Posterior vena cava (tissue), 2 donors: Measurements from ENCODE around the gene SLC4A1. TPM values are rescaled to one million over a fixed set of nuclear protein-coding genes. Genes with fewer than 3 reads are reported as not detected.

Experiments
- DNase-seq: peaks from one replicate; pipeline ENCODE4 v3.0.0-alpha.2; 2020; ENCODE audit warnings: low spot score
- intact Hi-C, 2 donors: fragments of 100-400 bp; cut with DNase I; formaldehyde crosslinking; loops; one replicate each; pipeline versions ENCODE4 v1.14.1 to v1.14.2; 2022 to 2023
- total RNA-seq, 2 donors: library from RNA; stranded (reverse); fragmentation: NEBNext Ultra II Directional; extraction: Animal tissue kit (Norgen Biotek cat#: 25700); gene quantifications; one replicate each; pipeline ENCODE4 v1.2.1, GENCODE V29; 2021
- donor health status: DM: yes; HTN: yes; CAD: no.
- donor health status: DM: yes; HTN: yes; CAD: no.

The SLC4A1 gene
- total RNA-seq, 2 donors from 2014 or later, result 1.5 to 4.2 TPM

DNA sequence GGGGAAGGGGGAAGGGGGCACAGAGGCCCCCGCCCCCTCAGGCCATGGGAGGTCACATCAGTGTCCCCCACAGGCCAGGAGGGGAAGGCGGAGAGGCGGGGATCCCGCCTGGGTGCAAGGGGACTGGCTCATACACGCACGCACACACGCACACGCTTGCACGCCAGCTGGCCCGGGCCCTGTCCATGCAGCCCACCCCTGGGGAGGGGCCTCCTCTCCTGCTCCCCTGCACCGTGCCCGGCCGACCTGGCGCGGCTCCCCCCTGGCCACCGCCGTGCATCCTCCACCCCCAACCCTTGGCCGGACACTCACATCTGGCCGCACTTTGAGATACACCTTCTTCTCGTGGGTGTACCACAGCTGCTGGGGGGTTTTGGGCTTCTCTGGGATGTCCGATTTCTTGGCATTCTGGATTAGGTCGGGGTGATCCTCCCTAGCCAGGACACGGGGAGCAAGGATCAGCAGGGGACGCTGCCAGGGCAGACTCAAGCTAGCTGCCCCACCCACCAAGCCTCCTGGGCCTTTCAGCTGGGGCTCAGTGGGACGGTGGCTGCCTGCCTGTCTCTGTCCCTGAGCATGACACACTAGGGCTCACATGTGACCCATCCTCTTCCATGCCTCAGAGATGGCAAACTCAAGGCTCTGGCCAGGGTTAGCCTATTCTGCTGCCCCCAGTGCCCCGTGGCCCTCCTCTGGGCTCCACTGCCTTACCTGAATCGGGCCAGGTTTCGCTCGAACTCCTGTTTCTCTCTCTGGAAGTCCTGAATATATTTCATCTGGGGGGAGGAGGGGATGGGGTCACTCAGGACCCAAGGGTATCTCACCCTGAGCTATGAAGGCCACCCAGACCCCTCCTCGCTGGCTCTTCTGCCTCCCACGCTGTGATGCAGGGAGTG is 55.2 kb downstream of the SLC4A1 start:
- DNase-seq, result no peak
- intact Hi-C loops, result loop anchor here in 1 of 2 donors (2.0 kb wide), 1 partner anchor 112 kb away; the partner anchor contains the start of gene SLC25A39

DNA sequence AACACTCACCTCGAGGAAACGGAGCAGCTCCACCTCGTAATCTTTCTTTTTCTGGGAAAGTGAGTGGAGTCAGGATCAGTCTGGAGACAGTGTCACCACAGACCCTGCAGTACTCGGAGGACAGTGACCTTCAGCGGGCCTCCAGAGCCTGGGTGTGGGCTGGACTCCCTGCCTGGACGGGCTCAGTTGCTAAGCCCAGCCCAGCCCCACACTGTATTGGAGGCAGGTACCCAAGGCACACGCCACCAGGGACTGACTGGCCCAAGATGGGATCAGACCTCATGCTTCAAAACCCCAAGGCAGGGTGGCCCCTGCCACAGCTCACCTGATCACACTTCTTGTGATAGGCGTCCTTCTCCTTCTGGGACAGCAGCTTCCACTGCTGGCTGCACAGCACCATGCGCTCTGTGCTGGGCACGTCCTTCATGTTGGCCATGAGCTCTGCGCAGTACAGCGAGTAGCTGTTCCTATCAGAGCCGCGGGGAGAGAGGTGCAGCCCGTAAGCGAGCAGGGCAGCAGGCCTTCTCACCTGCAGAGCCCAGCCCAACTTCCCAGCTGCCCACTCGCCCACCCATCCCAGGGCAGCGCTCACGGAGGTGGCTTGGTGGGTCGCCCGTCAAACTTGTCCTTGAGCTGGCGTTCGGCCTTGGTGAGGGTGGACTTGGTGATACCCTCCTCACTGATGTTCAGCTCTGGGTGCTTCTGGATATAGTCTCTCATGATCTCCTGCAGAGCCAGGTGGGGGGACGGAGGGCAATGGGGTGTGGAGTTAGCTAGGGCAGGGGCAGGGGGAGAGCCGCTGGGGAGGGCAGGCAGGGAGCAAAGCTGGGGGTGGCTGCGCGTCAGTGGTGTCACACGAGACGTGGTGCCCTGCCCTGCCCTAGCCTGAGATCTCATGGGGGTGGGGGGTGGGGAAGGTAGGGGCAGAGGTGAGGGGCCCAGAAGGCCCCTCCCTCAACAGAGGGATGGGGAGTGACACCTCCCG is 56.4 kb downstream of the SLC4A1 start:
- intact Hi-C loops, result loop anchor here (2.0 kb wide), 2 partner anchors 113 to 119 kb away; partner anchors contain the start of gene SLC25A39 (in 1 of the 2)
- no peak for DNase-seq

DNA sequence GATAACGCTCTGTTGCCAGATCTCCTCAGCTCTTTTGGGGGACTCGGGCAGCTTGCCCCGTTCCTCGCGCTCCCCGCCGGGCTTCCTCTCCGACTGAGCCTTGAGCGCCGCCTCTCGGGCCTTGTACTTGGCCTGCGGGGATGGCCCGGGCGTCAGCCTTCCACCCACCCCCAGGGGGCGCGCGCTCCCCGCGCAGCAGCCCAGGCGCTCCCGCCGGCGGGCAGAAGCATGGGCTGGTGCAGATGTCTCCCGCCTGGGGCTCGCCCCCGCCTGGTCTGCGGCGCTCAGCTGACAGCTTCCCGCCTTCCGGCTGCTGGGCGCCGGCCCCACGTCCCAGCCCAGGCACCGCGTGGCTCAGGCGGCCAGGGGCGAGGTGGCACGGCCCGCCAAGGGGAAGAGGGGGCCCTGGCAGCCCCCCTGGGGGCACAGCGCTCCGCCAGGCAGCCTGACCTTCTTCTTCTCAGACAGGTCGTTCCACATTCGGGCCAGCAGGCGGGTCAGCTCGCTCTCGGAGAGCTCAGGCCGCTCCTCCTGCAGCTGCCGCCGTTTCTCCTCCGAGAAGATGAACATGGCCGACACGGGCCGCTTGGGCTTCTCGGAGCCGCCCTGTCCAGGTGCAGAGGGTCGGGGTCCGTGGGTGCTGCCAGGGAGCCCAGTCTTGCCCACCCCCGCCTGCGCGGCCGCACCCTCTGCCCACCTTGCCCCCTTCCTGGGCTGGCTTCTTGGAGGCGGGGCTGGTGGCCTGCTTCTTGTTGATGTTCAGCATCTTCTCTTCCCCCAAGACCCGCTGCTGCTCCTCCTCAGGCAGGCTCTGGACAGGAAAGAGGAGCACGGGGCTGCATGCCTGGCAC is 57.4 kb downstream of the SLC4A1 start:
- intact Hi-C loops, result loop anchor here in 1 of 2 donors (2.0 kb wide), 1 partner anchor 120 kb away; no protein-coding TSS in a partner anchor
- DNase-seq, result peak; percentile 97

DNA sequence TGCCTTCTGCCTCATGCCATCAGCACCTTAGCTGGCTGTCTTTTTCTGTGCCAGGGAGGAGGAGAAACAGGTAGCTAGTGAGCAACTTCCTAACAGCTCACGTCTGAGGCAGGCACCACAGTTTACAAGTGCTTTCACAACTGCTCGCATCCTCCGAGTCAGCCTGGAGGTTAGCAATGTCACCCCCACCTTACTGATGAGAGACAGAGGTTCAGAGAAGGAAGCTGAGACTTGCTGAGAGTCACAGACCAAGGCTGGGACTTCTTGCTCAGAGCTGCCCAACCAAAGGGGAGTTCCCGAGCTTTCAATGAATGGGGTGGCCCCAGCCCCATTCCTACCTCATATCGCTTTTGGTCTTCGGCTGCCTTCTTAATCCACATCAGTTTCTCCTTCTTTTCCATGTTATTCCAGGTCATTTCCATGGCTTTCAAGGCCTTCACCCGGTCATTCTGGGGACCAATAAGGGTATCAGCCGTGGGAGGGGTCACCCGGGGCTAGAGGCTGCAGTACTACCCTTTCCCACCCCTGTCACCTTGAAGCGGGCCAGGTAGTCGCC is 58.1 kb downstream of the SLC4A1 start:
- intact Hi-C loops, result loop anchor here in 1 of 2 donors (2.0 kb wide), 1 partner anchor 121 kb away; no protein-coding TSS in a partner anchor
- DNase-seq, result no peak

DNA sequence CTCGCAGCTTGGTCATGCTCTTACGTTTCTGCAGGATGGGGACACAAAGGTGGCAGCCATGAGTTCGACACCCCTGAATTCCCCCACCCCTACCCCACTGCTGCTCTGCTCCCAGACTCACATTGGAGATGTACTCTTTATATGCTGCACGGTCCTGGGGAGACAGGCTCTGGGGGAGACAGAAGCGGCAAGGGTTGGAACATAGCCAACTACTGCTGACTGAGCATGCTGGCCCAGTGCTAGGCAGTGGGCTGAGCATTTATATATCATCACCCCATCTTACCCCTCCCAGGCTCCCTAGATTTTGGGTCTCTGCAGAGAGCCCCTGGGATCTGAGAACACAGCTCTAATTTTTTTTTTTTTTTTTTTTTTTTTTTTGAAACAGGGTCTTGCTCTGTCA is 60.2 kb downstream of the SLC4A1 start:
- intact Hi-C loops, result no loop called here
- DNase-seq, result no peak

DNA sequence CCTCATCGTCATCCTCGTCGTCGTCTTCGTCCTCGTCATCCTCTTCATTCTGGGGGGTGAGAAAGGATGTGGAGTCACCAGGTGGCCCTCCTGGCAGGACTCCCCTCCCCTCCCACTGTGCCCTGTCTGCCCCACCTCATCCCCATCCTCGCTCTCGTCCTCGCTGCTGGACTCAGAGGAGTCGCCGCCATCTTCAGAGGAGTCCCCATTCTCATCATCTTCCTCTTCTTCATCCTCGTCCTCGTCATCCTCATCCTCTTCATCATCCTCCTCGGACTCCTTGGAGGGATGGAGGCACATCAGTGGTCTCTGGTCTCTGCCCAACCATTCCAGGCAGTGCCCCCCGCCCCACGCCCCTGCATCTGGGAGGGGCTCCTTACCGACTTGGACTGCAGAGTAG is 60.6 kb downstream of the SLC4A1 start:
- no peak for DNase-seq
- intact Hi-C loops, result no loop called here

DNA sequence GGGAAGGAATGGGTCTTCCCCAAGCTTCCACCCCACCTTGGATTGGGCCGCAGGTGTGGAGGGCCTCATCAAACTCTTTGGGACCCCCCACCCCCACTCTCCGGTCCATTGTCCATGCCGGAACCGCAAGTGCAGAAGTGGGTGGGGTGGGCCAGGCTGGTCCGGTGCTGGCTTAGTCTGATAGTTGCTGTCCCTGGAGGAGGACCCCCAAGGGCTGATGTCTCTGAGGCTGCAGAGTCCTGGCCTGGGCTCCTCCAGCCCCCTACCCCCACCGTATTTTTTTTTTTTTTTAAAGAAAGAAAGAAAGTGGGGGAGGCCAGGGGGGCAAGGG is 61.1 kb downstream of the SLC4A1 start:
- DNase-seq, result no peak
- intact Hi-C loops, result no loop called here

DNA sequence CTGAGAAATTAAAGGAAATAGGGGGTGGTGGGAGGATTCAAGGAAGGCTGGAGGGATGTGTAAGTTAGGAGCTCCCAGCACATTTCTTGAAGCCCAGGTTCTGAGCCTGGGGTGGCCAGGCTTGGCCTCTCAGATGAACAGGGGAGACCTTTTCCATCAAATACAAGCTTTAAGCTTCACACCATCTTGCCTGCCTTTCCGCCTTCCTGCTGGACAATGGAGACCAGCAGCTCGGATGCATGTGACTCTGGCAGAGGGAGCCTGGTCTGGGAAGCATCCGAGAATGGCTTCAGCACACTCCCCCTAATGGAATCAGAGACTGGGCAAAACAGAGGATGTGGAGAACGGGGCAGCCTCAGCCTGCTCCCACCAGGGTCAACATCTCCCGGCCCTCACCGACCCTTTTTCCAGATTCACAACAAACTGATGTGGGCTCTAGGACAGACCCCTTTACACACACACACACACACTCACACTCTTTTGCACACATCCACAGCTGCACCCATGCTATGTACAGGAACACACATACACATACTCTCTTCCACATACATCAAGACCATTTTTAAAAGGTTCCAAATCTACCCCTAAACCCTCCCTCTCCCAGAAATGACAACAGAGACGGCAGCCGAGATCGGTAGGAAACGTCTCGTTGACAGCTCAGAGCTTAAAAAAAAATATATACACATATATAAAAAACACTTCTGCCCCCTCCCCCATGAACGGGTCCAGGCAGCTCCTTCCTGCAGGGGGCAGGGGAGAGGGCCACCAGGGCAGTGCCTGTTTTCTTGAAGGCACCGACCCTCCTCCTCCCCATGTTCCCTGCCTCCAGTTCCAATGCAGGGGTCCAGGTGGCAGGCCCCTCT is 61.7 kb downstream of the SLC4A1 start:
- intact Hi-C loops, result no loop called here
- DNase-seq, result peak; percentile 37

DNA sequence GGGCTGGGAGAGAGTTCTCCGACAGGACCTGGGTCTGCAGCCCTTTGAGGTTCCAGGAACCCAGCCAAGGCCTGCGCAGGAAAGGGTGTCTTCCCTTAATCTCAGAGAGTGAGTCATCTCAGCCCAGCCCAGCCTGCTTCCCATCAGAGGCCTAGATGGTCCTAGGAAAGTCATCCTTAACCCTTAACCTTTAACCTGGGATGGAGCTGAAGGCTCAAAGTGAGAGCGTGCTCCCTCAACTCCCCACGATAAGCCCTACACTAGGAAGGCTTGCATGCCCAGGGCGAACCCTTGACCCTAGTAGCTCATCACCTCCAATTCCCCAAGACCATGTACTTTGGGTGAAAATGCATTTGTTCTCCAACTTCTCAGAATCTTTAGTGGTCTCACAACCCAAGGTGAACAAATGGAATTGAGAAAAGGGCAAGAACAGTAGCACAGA is 63.5 kb downstream of the SLC4A1 start:
- DNase-seq, result peak; percentile 83
- intact Hi-C loops, result no loop called here

DNA sequence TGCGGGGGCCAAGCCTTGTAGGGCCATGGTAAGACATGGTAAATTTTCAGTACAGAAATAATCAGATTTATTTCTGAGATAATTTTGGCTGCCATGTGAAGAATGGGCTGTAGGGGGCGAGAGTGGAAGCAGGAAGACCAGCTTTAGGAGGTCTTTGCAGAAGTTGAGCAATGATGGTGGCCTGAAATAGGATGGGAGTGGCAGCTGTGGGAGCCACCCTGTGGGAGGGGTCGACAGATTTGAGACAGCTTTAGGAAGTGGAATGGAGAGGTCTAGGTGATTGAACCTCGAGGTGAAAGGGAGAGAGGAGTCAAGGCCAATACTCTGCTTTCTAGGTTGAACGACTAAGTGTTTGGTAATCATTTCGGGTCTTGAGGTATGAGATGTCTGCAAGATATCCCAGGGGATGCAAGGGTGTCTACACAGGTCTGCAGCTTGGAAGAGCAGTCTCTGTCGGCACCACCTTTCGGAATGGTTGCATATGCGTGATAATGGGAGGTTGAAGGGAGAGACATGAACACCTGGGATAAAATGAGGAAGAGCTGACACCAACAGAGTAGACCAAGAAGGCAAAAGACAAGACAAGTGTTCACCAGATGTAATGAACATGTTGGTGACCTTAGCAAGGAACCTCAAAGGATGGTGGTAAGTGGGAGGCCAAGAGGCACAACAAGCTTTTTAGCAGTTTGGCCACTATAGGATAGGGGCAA is 64.0 kb downstream of the SLC4A1 start:
- DNase-seq, result peak; percentile 66
- intact Hi-C loops, result no loop called here

DNA sequence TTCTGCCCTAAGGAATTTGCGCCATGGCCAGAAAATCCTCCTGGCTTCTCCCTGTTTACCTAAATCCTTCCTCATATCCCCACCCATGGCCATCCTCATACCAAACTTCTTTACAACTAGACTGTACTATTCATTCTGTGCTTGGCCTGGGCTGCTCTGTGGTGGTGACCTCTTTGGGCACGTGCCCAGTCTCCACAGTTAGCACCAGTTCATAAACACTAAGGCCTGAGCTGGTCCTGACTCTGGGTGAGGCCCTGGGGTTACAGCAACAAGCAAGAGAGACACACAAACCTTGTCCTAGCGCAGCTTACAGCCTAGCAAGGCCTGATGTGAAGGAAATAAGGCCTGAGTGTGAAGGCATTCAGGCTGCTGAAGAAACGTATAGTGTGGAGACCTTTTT is 65.2 kb downstream of the SLC4A1 start:
- intact Hi-C loops, result no loop called here
- DNase-seq, result peak; percentile 61

DNA sequence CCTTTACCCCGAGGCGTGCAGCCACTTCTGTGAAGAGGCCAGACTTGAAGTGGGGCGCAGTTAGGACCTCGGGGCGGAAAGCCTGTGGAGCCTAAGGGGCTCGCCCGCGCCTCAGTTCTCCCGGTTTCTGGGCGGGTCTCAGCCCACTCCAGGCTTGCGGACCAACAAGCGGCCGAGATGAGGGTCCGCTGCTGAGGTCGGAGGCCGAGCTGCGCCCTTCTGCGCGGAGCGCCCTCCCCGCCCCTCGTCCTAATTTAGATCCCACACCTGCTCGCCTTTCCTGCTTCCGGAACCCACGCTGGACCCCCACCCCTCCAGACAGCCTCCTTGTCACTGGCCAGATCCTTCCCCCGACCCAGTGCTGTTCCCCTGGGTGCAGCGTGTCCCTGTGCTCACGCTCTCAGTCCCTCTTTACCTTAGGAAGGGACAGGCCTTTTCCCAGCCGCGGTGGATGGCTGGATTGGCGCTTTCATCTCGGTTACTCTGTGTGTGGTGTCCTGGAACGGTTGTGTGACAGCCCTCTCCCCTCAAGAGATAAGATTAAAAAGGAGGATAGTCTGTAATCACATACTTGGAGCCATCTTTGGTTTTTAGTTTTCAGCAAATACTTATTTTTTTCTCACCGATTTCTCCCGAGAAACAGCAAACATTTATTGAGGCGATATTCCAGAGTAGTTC is 67.3 kb downstream of the SLC4A1 start:
- DNase-seq, result peak; percentile 81
- intact Hi-C loops, result no loop called here

DNA sequence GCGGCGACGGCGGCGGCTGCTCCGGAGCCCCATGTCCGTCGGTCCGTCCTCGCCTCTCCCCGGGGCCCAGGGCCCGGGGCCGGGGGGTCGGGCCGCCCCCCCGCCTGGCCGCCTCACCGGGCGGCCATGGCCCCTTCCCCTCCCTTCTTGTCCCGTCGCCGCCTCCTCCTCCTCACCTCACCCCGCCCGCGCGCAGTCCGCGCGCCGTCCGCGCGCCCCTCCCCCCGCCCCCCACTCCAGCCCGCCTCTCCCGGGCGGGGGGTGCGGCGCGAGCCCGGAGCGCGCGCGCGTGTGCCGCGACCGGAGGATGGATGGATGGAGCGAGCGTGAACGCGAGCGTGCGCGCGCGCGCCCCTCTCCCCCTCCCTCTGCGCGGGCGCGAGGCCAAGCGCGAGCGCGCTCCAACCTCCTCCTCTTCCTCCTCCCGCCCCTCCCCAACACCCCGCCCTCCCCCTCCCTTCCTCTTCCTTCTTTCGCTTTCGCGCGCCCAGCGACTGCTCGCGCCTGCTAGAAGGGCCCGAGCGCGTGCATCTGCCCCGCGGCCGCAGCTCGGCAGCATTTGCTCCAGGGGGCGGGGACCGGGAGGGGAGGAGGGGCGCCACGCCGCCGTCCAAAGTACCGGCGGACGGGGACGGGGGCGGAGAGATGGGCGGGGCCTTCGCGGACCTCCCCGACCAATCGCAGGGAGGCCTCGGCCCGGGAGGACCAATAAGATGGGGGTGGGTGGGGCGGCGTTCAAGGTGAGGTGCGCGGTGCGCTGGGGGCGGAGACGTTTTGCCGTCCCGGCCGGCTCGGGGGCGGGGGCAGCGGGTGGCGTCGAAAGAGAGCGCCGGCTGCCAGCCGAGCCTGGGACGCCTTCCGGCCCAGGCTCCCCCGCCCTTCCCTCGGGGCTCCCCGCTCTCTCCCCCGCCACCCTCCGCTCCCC is 68.1 kb downstream of the SLC4A1 start, which contains the start of gene ATXN7L3:
Gene ATXN7L3 (minus strand): TSS at position 332 of the 925 bp plus-strand sequence. CDS start 1,814 bp downstream, outside the sequence.
- intact Hi-C loops, result no loop called here
- DNase-seq, result peak; percentile 100

DNA sequence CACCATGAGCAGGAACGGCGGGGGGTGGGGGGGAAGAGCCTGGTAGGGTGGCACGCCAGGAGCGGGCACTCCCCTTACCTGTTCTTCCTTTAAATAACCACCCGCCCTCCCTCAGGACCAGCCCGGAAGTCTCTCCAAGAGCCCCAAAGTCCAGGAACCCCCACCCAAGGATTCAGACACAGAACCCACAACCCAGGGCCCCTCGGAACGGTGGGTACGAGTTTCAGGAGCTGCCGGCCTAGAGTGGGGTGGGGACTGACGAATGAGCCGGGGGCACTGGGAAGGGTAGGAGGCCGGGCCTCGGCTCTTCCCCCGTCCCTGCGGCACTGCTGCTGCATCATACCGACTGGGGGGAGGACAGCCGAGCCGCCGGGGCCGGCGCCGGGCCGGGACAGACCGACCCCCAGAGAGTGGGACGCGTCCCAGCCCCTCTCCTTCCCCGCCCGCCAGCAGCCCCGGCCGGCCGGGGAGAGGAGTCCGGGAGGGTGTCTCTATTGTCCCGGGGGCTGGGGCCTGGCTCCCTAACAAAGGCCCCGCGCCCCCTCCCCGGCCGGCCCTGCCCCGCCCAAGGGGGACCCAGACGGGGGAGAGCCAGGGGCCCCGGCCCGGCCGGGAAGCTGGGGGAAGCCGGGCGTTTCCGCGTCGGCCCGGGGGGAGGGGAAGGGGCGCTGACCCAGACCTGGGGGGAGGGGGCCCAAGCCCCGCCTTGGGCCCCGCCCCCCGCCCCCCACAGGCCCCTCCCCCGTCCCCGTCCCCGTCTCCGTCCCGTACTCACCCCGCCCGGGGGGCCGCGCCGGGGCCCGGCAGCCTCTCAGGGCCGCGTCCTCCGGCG is 69.0 kb downstream of the SLC4A1 start:
- intact Hi-C loops, result no loop called here
- DNase-seq, result peak; percentile 90
